GM19193 (cell line): Measurements from ENCODE around the gene SPANXA1.
"Not testable (repeated sequence)": the region's sequence is repeated elsewhere in the genome, so short reads cannot be mapped to it uniquely, and the experiment has no call there.

Source experiments
- POLR2A ChIP-seq: IDR thresholded peaks from 4 replicates; pipeline ENCODE4 v1.6.1; 2011; ENCODE audit not compliant: insufficient read depth, insufficient read length; ENCODE audit errors: extremely low read depth

SPANXA1 gene

DNA sequence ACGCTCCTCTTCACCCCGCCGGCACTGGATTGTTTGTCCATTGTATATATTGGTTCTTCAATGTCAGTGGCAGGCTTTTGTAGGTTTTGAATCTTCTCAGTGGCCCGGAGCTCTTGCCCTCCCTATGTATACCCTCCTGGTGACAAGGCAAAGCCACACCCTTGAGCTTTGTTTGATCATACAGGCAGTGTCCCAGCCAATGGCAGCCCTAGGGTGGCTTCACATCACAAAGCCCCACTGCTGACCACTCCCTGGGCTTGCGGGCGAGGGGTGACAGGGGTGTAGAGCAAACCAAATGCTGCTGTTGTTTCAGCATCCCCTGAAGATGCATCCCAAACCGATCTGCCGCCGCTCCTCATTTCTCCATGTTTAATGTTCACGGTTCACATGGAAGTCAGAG lies at the start of gene SPANXA1:
Gene SPANXA1, minus strand, starts transcription at position 101 of the 400 bp plus-strand sequence. Its CDS starts 60 bp downstream, at position 41.
- not testable (repeated sequence) for TF ChIP-seq POLR2A

- no peak for TF ChIP-seq POLR2A
Observed at GRCh38 chrX:141632124-141632523, 47.6 kb upstream of the SPANXA1 start.

- TF ChIP-seq POLR2A = no peak
Observed at GRCh38 chrX:141619336-141619735, 34.8 kb upstream of the SPANXA1 start.

DNA sequence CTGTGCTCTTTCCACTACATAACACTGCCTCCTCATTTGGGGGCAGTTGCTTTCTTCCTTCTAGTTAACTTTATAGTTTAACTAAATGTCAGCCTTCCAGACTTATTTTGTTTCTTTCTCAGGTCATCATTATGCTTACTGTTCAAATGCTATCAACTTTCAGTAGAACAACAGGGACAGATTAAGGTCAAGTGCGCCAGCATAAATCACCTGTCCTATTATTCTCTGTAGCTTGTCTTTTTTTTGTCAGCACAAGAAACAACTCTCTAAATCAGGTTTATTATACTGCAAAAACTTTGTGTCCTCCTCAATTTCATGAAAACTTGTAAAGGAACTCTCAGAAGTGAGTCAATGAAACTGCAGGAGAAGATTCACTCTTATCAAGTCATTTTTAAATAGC lies 24.6 kb upstream of the SPANXA1 start:
- no peak for TF ChIP-seq POLR2A

- TF ChIP-seq POLR2A = not testable (repeated sequence)
Observed at GRCh38 chrX:141589408-141589807, 4.9 kb upstream of the SPANXA1 start, which contains the start of gene SPANXA2. SPANXA2 (plus strand) TSS chrX:141589708; CDS start chrX:141589768, 60 bp downstream.
